C4-2B (cell line): Measurements from ENCODE around the gene SLC35A2.
"Not testable (repeated sequence)": the region's sequence is repeated elsewhere in the genome, so short reads cannot be mapped to it uniquely, and the experiment has no call there.

Source experiments
- H3K27ac ChIP-seq: fragments of 450-650 bp; 2 replicates; pipeline ENCODE4 v1.5.1; 2017
- CTCF ChIP-seq: fragments of 450-650 bp; conservative IDR thresholded peaks from 2 replicates; pipeline ENCODE4 v1.5.1; 2017; ENCODE audit warnings: mild to moderate bottlenecking
- ZFX ChIP-seq: fragments of 450-650 bp; IDR thresholded peaks from 2 replicates; pipeline ENCODE4 v1.6.1; 2017

Gene SLC35A2

GRCh38 chrX:48891402-48892288 is 19.8 kb downstream of the SLC35A2 start:
- TF ChIP-seq ZFX, result no peak
- no peak; the same call in 1 of the 2 replicates for TF ChIP-seq CTCF
- H3K27ac ChIP-seq, result peak overlapping the region; percentile 25

GRCh38 chrX:48890934-48891401 is 20.5 kb downstream of the SLC35A2 start:
- TF ChIP-seq ZFX (no peak), CTCF (no peak)
- H3K27ac ChIP-seq, result peak overlapping the region; percentile 25

GRCh38 chrX:48890296-48890925 is 21.0 kb downstream of the SLC35A2 start:
- H3K27ac ChIP-seq, result no peak overlapping the region
- TF ChIP-seq CTCF (no peak), ZFX (no peak)

- not testable (repeated sequence) for H3K27ac ChIP-seq
Measured at GRCh38 chrX:48886586-48886985, 24.9 kb downstream of the SLC35A2 start.

- H3K27ac ChIP-seq, result no peak overlapping the region
- TF ChIP-seq CTCF, result no peak
- TF ChIP-seq ZFX, result no peak
Measured at GRCh38 chrX:48883729-48884128, 27.7 kb downstream of the SLC35A2 start.

- not testable (repeated sequence) for H3K27ac ChIP-seq
Measured at GRCh38 chrX:48876944-48877343, 34.5 kb downstream of the SLC35A2 start.

GRCh38 chrX:48872017-48872416 is 39.4 kb downstream of the SLC35A2 start:
- not testable (repeated sequence) for H3K27ac ChIP-seq

GRCh38 chrX:48864210-48864609 is 47.2 kb downstream of the SLC35A2 start:
- H3K27ac ChIP-seq, result no peak overlapping the region
- no peak for TF ChIP-seq CTCF
- no peak for TF ChIP-seq ZFX

GRCh38 chrX:48854898-48855297 is 56.5 kb downstream of the SLC35A2 start:
- H3K27ac ChIP-seq, result no peak overlapping the region
- 0 out of 2 replicates have a peak, but pooled peaks have one; percentile 12 for TF ChIP-seq CTCF
- no peak for TF ChIP-seq ZFX

GRCh38 chrX:48854121-48854804 is 57.2 kb downstream of the SLC35A2 start:
- not testable (repeated sequence) for H3K27ac ChIP-seq

GRCh38 chrX:48853494-48853893 is 58.0 kb downstream of the SLC35A2 start:
- H3K27ac ChIP-seq, result not testable (repeated sequence)
